Esophagus squamous epithelium (tissue), 4 donors: Measurements from ENCODE around the gene GALNT4.

Experiments used
- POLR2A ChIP-seq, 4 donors: fragments of 450-650 bp; IDR thresholded peaks; one replicate each; pipeline ENCODE4 v1.6.1; 2017; ENCODE audit warnings: antibody characterized with exemption in 4 of 4, mild to moderate bottlenecking in 4 of 4, moderate library complexity in 3 of 4
- TF ChIP-seq, protein P1 (sequence below), 6 experiments: fragments of 450-650 bp in 4 of 6; fragments of 200-600 bp in 2 of 6; sonication (generic) in 2 of 6; IDR thresholded peaks; one replicate each; pipeline ENCODE4 v1.5.1; 2016 to 2019; ENCODE audit warnings: antibody characterized with exemption in 6 of 6, mild to moderate bottlenecking in 4 of 6, moderate library complexity in 4 of 6

DNA sequence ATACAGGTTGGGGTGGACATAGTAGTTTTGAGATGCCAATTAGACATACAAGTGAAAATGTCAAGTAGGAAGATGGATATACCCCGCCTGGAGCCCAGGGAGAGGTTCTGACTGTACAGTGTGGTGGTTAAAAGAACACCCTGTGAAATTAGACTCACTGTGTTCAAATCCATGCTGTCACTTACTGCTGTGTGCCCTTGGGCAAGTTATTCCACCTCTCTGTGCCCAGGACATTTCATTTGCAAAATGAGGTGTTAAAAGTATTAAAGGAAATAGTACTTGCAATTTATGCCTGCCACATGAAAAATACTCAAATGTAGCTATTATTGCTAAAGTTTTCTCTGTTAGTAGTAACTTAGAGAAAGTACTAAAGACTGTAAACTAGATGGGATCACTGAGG lies 18.5 kb downstream of the GALNT4 start:
- TF ChIP-seq, protein P1, sequence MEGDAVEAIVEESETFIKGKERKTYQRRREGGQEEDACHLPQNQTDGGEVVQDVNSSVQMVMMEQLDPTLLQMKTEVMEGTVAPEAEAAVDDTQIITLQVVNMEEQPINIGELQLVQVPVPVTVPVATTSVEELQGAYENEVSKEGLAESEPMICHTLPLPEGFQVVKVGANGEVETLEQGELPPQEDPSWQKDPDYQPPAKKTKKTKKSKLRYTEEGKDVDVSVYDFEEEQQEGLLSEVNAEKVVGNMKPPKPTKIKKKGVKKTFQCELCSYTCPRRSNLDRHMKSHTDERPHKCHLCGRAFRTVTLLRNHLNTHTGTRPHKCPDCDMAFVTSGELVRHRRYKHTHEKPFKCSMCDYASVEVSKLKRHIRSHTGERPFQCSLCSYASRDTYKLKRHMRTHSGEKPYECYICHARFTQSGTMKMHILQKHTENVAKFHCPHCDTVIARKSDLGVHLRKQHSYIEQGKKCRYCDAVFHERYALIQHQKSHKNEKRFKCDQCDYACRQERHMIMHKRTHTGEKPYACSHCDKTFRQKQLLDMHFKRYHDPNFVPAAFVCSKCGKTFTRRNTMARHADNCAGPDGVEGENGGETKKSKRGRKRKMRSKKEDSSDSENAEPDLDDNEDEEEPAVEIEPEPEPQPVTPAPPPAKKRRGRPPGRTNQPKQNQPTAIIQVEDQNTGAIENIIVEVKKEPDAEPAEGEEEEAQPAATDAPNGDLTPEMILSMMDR (IDR thresholded peaks at IDR 0.05) = no peak
- TF ChIP-seq POLR2A (IDR thresholded peaks at IDR 0.05) = no peak
